GM21360 (cell line): ENCODE data around the gene TLX1.
A peak's percentile ranks its signal among the peaks of the same experiment; 100 is the strongest.

Experiments
- ATAC-seq: cut with Tn5 transposase; IDR thresholded peaks from one replicate; pipeline ENCODE4 v1.9.1; 2021; ENCODE audit warnings: mild to moderate bottlenecking, moderate library complexity; ENCODE audit not compliant: unreplicated experiment

TLX1 gene

DNA sequence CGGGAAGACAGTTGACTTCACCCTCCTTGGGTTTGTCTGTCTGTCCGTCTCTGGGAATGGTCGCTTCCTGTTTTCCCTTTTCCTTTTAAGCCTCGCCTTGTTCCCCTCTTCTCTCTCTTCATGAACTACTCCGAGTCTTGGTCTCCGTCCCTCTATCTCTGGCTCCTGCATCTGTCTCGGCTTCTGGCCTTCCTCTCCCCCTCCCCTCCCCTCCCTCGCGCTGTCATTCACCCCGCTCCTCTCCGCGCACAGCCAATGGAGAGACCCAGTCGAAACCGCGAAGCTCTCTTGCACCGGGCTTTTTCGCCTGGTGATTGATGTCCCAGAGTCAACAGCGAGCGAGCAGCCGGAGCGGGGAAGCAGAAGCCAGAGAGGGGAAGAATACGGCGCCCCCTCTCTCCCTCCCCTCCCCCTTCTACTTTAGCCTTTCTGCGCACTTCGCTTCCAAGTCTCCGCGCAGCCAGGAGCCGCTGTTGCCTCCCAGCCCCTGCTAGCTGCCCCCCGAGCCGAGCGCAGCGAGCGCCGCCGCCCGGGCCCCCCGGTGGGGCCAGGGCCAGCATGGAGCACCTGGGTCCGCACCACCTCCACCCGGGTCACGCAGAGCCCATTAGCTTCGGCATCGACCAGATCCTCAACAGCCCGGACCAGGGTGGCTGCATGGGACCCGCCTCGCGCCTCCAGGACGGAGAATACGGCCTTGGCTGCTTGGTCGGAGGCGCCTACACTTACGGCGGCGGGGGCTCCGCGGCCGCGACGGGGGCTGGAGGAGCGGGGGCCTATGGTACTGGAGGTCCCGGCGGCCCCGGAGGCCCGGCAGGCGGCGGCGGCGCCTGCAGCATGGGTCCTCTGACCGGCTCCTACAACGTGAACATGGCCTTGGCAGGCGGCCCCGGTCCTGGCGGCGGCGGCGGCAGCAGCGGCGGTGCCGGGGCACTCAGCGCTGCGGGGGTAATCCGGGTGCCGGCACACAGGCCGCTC is at the start of gene TLX1:
Gene TLX1 (plus strand): TSS at position 317 of the 978 bp plus-strand sequence. CDS start 242 bp downstream, at position 559.
- ATAC-seq = no peak

DNA sequence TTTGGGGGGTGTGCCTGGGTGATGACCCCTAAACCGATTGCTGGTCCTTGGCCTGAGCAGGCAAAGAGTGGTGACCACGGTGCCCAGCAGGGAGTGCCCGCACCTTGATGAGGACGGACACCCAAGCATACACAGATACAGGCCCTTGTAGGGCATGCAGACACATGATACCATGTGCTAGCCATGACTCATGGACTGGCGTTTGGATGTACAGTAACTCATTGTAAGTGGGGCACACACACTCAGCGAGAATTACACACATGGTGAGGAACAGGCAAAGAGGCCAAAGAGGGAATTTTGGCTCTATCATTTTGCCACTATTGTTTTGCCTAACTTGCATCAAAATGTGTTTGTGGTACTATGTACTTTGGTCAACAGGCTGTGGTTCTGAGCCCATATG is 45.3 kb upstream of the TLX1 start:
- no peak for ATAC-seq

DNA sequence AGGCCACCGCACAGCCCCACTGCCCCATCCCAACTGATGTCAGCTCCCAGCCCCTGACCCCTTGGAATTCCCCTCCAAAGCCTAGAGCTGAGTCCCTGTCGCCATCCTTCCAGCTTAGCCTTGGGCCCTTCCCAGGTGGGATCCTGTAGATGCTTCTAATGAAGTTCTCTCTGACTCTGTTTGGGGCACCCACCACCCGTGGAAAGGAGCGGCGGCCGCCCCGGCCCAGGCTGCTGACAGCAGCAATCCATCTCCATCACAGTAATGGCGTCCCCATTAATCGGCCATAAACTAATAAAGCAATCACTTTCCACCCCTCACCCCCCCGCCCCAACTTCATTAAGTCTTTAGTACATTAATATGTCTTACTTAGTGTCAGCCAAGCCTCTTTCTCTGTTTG is 43.7 kb upstream of the TLX1 start:
- no peak for ATAC-seq

DNA sequence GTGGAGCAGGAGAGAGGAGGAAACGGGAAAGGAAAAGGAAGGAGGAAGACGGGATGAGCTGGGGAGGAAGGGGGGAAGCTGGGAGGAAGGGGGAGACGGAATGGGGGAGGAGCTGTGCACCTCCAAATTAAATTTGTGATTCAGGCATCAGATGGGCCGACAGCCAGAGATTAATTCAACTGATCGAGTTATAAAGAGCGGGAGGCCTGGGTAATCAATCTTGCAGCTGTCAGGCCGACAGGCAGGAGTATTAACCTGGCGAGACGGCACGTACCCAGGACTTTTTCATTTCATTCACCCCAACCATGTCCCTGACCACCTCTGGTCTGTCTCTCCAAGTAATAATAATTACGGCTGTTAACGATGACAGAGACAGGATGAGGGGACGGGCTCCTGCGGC is 43.1 kb upstream of the TLX1 start:
- ATAC-seq = no peak

DNA sequence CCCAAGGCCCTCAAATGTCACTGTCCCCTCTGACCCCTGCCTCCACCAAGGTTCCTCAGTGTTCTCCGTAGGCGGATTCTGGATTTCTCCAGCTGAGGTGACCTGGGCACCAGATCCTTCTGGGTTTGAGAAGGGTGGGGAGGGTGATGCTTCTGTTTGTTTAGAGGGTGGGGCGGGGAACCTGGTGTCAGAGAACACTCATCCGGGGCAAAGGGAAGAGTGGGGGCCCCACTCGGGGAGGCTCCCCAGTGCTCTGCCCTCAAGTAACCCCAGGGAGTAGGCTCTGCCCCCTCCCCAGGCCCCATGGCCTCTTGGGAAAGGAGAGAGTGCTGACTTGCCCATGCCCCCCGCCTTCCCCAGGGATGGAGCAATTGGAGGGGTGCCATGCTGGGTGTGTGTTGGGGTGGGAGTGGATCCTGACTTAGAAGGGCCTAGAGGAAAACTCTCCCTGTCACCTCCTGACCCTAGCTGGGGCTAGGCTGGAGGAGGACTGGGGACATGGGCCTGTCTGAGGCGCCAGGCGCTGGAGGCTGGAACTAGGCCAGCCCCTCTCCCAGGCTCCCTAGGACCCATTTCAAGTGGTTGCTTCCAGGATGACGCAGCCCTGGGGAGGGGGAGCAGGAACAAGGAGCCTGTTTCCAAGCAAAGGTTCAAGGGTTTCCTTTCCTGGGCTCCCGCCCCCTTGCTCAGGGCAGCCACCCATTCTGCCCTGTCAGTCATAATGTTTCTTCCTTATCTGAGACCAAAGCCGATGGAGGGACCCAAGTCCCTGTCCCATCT is 41.4 kb upstream of the TLX1 start:
- ATAC-seq = no peak

DNA sequence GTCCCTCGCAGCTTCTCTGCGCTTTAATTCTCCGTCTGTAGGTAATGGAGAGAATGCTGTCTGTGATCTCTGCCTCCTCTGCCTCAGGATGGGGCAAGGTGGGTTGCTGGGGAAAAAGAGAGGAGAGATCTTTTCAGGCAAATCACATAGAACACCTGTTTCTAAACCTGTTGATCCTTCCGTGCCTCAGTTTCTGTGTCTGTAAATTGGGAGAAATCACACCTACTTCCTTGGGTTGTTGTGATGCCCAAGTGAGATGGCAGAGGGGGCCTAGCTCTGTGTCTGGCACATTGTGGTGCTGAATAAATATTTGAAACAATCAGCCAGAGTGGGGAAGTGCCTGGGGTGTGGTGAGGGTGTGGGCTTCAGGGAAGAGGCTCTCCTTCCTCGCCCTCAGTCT is 40.5 kb upstream of the TLX1 start:
- no peak for ATAC-seq

DNA sequence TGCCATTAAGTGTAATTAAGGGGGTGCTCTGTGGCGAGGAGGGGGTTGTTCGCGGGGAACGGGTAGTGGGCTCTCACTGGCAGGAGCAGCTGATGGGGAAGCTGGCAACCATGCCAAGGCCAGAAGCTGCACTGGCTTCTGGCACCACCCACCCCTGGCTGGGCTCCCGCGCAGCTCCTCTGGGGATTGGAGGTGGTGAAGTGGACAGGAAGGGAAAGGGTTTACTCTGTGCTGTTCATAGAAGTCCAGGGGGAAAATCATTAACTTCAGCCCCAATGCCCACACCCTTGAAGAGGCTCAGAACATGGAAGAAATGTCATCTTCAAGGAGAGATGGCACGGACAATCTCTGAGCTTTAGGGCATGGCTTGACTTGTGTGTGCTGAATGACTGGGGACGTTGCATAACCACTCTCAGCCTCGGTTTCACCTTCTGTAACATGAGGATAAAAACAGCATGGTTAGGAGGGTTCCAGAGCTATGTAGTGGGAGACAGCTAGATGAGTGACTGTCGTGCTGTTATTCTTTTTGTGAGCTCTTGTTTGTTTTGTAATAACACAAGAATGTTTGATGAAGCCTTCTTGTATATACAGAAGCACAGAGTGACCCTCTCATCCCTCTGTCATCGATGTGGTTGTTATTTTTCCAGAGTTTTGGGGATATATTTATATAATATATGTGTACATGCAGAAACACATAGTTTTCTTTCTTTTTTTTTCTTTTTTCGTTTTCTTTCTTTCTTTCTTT is 39.4 kb upstream of the TLX1 start:
- ATAC-seq = no peak

DNA sequence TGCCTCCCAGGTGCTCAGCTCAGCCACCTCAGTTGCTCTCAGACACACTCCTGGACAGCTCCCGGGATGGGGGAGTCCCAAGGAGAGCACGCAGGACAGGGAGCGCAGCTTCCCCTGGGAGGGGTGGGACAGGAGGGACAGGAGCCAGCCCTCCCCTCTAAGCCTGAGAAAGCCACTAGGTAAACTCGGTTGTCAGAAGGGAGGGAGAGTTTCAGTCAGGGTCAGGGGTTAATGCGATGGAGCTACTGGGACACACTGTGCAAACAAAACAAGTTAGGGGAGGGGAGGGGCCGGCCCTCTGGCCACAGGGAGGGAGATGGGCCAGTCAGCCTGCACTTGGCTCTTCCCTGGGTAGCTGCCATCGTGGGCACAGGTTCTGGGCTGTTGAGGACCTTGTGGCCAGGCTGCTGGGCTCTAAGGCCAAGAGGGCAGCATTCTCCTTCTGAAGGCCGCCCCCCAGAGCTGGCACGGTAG is 38.2 kb upstream of the TLX1 start:
- ATAC-seq = no peak

DNA sequence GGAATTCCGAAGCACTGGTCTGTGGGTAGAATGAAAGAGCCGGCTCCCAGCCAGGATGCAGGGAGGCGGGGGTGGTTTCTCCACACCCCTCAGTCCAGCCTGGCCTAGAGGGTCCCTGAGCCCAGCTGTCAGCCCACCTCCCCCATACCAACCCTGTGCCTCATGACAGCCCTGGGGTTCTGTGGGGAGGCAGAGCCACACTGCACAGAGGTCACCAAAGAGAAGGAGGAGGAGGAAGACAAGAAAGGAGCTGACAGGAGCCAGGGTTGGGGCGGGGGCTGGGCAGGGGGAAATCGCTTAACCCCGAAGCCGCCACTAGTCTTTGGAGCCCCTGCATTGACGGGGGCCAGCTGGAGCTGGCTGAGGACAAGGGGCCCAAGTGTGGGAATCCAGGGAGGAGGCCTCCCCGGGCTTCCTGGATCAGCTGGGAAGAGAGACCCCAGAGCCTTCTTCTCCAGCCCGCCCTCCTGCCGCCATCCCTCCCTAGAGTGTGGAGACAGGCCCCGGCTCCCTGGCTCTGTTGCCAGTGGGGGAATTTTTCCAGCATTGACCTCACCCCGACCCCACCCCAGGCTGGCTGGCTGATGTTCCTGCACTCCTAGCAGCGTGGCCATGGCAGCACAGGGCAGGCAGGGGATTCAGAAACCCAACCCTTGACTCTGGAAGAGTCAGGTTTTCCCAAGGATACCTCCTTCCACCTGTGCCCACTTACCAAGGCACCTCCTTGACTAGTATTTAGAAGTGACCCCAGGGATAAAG is 36.8 kb upstream of the TLX1 start:
- ATAC-seq = no peak

DNA sequence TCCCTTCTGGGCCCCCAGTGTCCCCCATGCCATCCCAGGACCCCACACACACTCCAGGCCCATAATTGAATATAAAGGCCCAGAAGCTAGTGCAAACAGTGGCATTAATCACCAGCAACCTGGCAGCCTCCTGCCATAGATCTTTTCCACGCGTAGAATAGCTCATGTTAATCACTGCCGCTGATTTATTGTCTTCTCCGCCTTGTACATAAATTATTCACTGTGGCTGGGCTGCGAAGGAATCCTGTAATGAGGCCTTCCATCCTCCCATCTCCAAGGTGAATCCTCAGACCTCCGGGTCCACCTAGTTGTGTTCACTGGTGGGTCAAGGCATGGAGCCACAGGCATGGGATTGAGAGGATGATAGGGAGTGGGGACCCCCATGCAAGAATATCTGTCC is 36.1 kb upstream of the TLX1 start:
- ATAC-seq = no peak

DNA sequence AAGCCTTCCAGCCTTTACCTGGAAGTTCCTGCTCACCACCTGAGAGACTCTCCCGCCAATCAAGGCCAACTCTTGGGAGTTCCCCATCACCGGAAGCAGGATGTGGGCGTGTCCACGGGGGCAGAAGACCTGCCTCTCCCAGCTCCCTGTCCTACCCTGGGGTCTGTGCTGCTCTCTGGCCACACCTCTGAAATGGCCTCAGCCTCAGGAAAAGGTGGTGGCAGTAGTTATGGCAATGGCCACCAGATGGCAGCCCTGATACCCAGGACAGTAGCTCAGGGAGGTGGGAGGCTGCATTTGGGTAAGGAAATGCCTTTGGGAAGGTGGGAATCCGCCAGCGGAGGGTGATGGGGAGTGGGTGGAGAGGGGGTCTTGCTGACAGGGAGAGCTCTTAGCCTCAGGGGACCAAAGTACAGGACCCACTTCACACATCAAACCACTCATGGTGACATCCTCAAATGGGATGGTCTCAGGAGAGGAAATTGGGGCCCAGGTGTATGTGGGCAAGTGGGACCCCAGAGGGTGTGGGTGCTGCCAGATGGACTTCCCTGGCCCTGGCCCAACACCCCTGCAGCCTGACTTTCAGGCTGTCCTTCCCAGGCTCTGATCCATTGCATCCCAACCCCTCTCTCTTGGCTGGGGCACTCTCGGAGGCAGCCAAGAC is 35.4 kb upstream of the TLX1 start:
- ATAC-seq = peak; percentile 73

DNA sequence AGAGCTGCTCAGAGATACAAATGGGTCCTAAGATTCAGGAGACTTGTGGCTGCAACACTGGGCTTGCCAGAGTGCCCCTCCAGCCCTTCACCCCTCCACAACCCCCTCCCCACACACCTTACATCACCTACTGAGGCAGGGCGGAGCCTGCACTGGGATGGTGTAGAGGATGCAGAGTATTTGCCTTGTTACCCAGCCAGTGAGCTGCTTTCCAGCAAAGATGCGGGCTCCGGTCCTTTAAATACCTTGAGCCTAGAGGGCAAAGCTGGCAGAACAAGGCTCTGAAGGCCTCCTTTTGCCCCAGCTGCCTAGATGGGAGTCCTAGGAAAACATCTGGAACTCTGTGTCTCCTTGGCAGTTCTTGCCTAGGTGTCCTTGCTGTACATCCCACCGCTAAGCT is 34.7 kb upstream of the TLX1 start:
- ATAC-seq = no peak

DNA sequence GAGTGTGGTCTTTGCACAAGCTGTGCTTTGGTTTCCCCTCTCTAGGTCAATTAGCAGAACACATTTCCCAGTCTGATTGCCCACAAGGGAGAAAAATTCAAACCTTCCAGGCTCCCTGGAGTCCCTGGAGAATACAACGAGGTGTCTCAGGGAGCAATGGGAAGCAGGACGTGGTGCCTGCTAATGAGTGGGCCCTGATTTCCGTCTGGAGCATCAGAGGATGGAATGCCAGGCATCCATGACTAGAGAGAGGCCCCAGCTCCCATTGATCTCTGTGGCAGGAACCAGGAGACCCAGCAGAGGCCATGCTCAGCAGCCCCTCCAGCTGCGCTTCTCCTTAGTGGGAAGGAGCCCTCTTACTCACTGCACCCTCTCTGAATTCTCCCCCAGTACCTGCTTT is 33.2 kb upstream of the TLX1 start:
- ATAC-seq = no peak

DNA sequence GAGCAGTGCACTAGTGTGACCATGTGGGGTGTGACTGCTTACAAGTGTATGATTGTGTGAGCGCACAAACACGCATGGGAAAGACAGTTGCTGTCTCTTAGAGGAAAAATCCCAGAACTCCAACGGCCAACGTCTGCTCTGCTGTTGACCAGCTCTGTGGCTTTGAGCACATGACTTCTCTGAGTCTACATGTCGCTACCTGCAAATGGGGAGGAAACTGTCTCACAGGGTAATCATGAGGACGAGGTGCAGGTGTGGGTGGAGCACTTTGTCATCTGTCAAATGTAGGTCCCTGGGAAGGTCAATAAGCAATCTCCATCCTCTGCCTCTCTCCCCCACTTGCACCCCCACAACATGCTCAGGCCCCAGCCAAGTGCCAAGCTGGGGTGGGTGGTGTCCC is 31.2 kb upstream of the TLX1 start:
- no peak for ATAC-seq

DNA sequence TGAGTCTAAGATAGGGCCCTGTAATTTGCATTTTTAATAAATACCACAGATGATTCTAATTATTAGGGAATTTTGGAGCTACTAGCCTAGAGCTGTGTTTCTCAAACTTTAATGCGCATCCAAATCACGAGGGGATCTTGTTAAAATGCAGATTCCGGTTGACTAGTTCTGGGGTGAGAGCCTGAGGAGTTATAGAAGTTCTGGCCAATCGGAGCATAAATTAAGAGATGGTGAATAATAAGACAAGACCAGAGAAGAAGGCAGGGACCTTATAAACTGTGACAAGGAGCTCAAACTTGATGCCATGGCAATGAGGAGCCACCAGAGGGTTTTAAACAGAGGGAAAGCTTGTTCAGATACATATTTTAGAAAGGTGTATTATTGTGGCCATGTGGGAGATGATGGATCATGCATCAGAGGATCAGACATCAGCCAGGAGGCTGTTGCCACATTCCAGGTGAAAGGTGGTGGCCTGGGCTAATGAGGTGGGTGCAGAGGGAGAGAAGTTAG is 29.7 kb upstream of the TLX1 start:
- no peak for ATAC-seq

DNA sequence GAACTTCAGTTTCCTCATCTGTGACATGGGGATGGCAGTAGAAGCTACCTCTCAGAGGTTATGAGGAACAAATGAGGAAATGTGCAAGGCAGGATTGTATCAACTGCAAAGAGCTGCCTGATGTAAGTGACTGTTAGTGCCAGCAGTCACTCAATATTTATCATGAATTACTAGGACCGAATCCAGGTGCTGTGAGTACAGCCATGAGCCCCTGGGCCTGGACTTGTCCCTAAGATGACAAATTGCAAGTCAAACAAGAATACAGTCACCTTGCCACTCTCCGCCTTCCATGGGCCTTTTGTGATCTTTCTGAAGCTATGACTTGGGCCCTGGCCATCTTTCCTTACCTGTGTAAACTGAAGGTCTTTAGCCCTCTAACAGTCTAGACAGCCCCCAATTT is 27.7 kb upstream of the TLX1 start:
- no peak for ATAC-seq

DNA sequence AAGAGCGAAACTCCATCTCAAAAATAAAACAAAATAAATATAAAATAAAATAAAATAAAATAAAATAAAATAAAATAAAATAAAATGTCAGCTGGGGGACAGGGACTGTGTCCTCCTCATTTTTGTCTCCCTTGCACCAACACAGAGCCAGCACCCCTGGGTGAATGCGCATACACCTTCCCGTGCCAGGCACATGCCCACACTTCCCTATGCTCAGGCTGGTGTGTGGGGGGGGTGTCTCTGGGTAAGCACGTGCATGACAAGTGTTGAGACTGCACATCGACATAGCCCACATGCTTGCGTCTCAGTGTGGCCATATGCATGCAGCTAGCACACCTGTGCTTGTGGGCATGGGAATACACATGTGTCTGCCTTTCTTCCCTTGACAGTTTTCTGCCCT is 24.7 kb upstream of the TLX1 start:
- no peak for ATAC-seq

DNA sequence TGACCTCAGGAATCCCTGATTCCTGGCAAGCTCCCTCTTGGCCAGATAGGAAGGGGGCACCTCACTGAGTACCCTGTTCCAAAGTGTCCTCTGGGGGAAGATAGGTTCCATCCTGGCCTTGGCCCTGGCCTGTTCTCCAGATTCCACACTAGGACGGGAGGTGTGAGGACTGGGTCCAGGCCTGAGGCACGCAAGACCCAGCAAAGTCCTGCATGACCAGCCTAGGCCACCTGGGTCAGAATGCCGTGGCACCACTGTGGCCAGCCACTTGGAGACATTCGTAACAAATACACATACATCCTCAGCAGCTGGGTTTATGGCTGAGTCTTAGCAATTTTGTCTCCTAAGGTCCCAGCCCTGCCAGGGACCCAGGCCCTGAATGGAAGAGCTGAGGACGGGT is 23.3 kb upstream of the TLX1 start:
- ATAC-seq = no peak

DNA sequence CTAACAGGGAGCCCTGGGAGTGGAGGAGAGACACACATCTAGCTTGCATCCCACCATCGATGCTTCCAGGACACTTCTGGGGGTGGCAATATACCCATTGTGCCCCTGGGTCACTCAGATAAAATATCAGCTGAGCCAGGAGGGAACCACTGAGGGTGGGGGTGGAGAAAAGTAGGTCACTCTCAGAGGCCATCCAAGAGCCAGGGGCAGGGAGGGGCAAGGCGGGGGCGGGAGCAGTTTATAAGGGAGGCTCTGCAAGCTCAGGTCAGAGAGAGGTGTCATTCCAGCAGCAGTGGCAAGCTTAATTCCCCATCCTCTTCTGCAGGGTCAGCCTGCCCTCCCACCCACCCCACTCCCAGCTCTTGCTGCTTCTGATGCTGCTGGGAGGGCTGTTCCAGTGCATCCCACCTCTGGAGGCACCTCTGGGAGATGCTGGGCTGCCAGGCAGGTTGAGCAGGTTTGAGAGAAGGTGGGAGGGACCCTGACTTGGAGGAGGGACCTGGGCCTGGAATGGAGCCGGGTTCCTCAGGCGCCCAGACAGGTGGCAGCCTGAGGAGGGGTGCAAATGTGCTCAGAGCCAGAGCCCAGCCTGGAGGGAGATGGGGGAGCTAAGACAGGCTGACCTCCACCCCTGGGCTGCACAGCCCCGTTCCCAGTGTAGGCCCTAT is 20.1 kb upstream of the TLX1 start:
- no peak for ATAC-seq
